ENCODE data around the gene FAM163A.
"Not testable (repeated sequence)": the region's sequence is repeated elsewhere in the genome, so short reads cannot be mapped to it uniquely, and the experiment has no call there.

Gene FAM163A

GRCh38 chr1:179840107-179840506 lies 97.0 kb downstream of the FAM163A start:
- Histone ChIP-seq H3K23ac (ENCODE audit: low read depth, low read length, poor library complexity) (no peak overlapping the region), H2BK15ac (ENCODE audit: low read length) (no peak overlapping the region), H3K27ac (replicated peaks; ENCODE audit: low read length) (no peak overlapping the region), H3K9me3 (replicated peaks in 1 of 2; ENCODE audit: control insufficient read depth in 2 of 2, insufficient read depth in 1 of 2, low read depth in 1 of 2, low read length in 2 of 2) (no peaks in the 10 kb centered on the region), H3K4me2 (ENCODE audit: insufficient read depth, low read length, poor library complexity, severe bottlenecking) (no peak overlapping the region), H2BK120ac (ENCODE audit: low read depth, low read length) (no peak overlapping the region), H4K91ac (ENCODE audit: low read depth, low read length, poor library complexity) (no peak overlapping the region), H3K4ac (ENCODE audit: low read length) (no peak overlapping the region), H3K18ac (ENCODE audit: low read length) (no peak overlapping the region), H2BK5ac (ENCODE audit: low read length) (no peak overlapping the region), H3K14ac (ENCODE audit: low read length) (no peak overlapping the region), H2AK5ac (ENCODE audit: low read depth, low read length) (no peak overlapping the region), H3K4me1 (ENCODE audit: control insufficient read depth in 2 of 2, insufficient read depth in 1 of 2, low read depth in 1 of 2, low read length in 2 of 2) (no peaks in the 10 kb centered on the region), H3K79me1 (ENCODE audit: low read depth, low read length) (no peaks in the 10 kb centered on the region), H2AFZ (ENCODE audit: low read length) (no peak overlapping the region), H3K27me3 (ENCODE audit: control insufficient read depth in 3 of 3, insufficient read depth in 3 of 3, low read depth in 1 of 3, low read length in 3 of 3) (no peaks in the 10 kb centered on the region), H4K8ac (ENCODE audit: low read depth, low read length) (no peak overlapping the region), H3K4me3 (ENCODE audit: low read length in 2 of 2) (no peak overlapping the region), H3K9ac (ENCODE audit: low read depth, low read length, poor library complexity) (no peak overlapping the region), H2BK12ac (ENCODE audit: low read length) (no peak overlapping the region), H3K36me3 (replicated peaks in 1 of 2; ENCODE audit: control insufficient read depth in 2 of 2, insufficient read depth in 2 of 2, low read length in 2 of 2) (peaks cover 0 to 43% of the 10 kb centered on the region in 2 donors)
- no peak for DNase-seq (ENCODE audit: low spot score)
- WGBS, 2 donors (ENCODE audit: extremely low coverage in 2 of 2, insufficient read length in 2 of 2, insufficient replicate concordance in 1 of 2): no CpG with 5 or more reads among the region's 3 CpGs

GRCh38 chr1:179848233-179848632 lies 105.1 kb downstream of the FAM163A start:
- no peak overlapping the region for H2AFZ ChIP-seq (ENCODE audit: low read length)
- H3K4ac ChIP-seq (ENCODE audit: low read length): no peak overlapping the region
- H3K23ac ChIP-seq (ENCODE audit: low read depth, low read length, poor library complexity): no peak overlapping the region
- no peak for DNase-seq (ENCODE audit: low spot score)
- H3K4me3 ChIP-seq (ENCODE audit: low read length in 2 of 2): no peak overlapping the region
- WGBS, 2 donors (ENCODE audit: extremely low coverage in 2 of 2, insufficient read length in 2 of 2, insufficient replicate concordance in 1 of 2): no CpG with 5 or more reads among the region's 3 CpGs
- H2BK12ac ChIP-seq (ENCODE audit: low read length): no peak overlapping the region
- no peak overlapping the region for H2AK5ac ChIP-seq (ENCODE audit: low read depth, low read length)
- H3K18ac ChIP-seq (ENCODE audit: low read length): no peak overlapping the region
- H3K36me3 ChIP-seq (replicated peaks in 1 of 2; ENCODE audit: control insufficient read depth in 2 of 2, insufficient read depth in 2 of 2, low read length in 2 of 2): peaks cover 18 to 87% of the 10 kb centered on the region in 2 donors
- H3K9me3 ChIP-seq (replicated peaks in 1 of 2; ENCODE audit: control insufficient read depth in 2 of 2, insufficient read depth in 1 of 2, low read depth in 1 of 2, low read length in 2 of 2): no peaks in the 10 kb centered on the region
- no peaks in the 10 kb centered on the region for H3K79me1 ChIP-seq (ENCODE audit: low read depth, low read length)
- no peaks in the 10 kb centered on the region for H3K4me1 ChIP-seq (ENCODE audit: control insufficient read depth in 2 of 2, insufficient read depth in 1 of 2, low read depth in 1 of 2, low read length in 2 of 2)
- H2BK5ac ChIP-seq (ENCODE audit: low read length): no peak overlapping the region
- H3K9ac ChIP-seq (ENCODE audit: low read depth, low read length, poor library complexity): no peak overlapping the region
- H3K4me2 ChIP-seq (ENCODE audit: insufficient read depth, low read length, poor library complexity, severe bottlenecking): no peak overlapping the region
- no peak overlapping the region for H4K91ac ChIP-seq (ENCODE audit: low read depth, low read length, poor library complexity)
- no peak overlapping the region for H3K14ac ChIP-seq (ENCODE audit: low read length)
- no peak overlapping the region for H2BK15ac ChIP-seq (ENCODE audit: low read length)
- H2BK120ac ChIP-seq (ENCODE audit: low read depth, low read length): no peak overlapping the region
- no peak overlapping the region for H3K27ac ChIP-seq (replicated peaks; ENCODE audit: low read length)
- no peak overlapping the region for H4K8ac ChIP-seq (ENCODE audit: low read depth, low read length)
- no peaks in the 10 kb centered on the region for H3K27me3 ChIP-seq (ENCODE audit: control insufficient read depth in 3 of 3, insufficient read depth in 3 of 3, low read depth in 1 of 3, low read length in 3 of 3)

- H2BK12ac ChIP-seq (ENCODE audit: low read length): no peak overlapping the region
- peaks cover 11 to 78% of the 10 kb centered on the region in 2 donors for H3K36me3 ChIP-seq (replicated peaks in 1 of 2; ENCODE audit: control insufficient read depth in 2 of 2, insufficient read depth in 2 of 2, low read length in 2 of 2)
- H3K14ac ChIP-seq (ENCODE audit: low read length): no peak overlapping the region
- no peak overlapping the region for H3K27ac ChIP-seq (replicated peaks; ENCODE audit: low read length)
- H3K27me3 ChIP-seq (ENCODE audit: control insufficient read depth in 3 of 3, insufficient read depth in 3 of 3, low read depth in 1 of 3, low read length in 3 of 3): no peaks in the 10 kb centered on the region
- no peak for DNase-seq (ENCODE audit: low spot score)
- no peaks in the 10 kb centered on the region for H3K4me1 ChIP-seq (ENCODE audit: control insufficient read depth in 2 of 2, insufficient read depth in 1 of 2, low read depth in 1 of 2, low read length in 2 of 2)
- H3K4ac ChIP-seq (ENCODE audit: low read length): no peak overlapping the region
- no peak overlapping the region for H4K8ac ChIP-seq (ENCODE audit: low read depth, low read length)
- H3K4me3 ChIP-seq (ENCODE audit: low read length in 2 of 2): no peak overlapping the region
- no peak overlapping the region for H2BK120ac ChIP-seq (ENCODE audit: low read depth, low read length)
- H3K9me3 ChIP-seq (replicated peaks in 1 of 2; ENCODE audit: control insufficient read depth in 2 of 2, insufficient read depth in 1 of 2, low read depth in 1 of 2, low read length in 2 of 2): no peaks in the 10 kb centered on the region
- no peaks in the 10 kb centered on the region for H3K79me1 ChIP-seq (ENCODE audit: low read depth, low read length)
- H3K4me2 ChIP-seq (ENCODE audit: insufficient read depth, low read length, poor library complexity, severe bottlenecking): no peak overlapping the region
- no peak overlapping the region for H3K9ac ChIP-seq (ENCODE audit: low read depth, low read length, poor library complexity)
- no CpG with 5 or more reads among the region's 1 CpG for WGBS, 2 donors (ENCODE audit: extremely low coverage in 2 of 2, insufficient read length in 2 of 2, insufficient replicate concordance in 1 of 2)
- H2BK5ac ChIP-seq (ENCODE audit: low read length): no peak overlapping the region
- H3K18ac ChIP-seq (ENCODE audit: low read length): no peak overlapping the region
- H2AFZ ChIP-seq (ENCODE audit: low read length): no peak overlapping the region
- no peak overlapping the region for H4K91ac ChIP-seq (ENCODE audit: low read depth, low read length, poor library complexity)
- H2AK5ac ChIP-seq (ENCODE audit: low read depth, low read length): no peak overlapping the region
- no peak overlapping the region for H3K23ac ChIP-seq (ENCODE audit: low read depth, low read length, poor library complexity)
- no peak overlapping the region for H2BK15ac ChIP-seq (ENCODE audit: low read length)
Observed at GRCh38 chr1:179853102-179853501, 110.0 kb downstream of the FAM163A start.

- not testable (repeated sequence) for H2BK5ac ChIP-seq (ENCODE audit: low read length); H3K14ac ChIP-seq (ENCODE audit: low read length); H3K9me3 ChIP-seq (replicated peaks in 1 of 2; ENCODE audit: control insufficient read depth in 2 of 2, insufficient read depth in 1 of 2, low read depth in 1 of 2, low read length in 2 of 2); H3K4me2 ChIP-seq (ENCODE audit: insufficient read depth, low read length, poor library complexity, severe bottlenecking); H3K18ac ChIP-seq (ENCODE audit: low read length); H2BK120ac ChIP-seq (ENCODE audit: low read depth, low read length); H2BK15ac ChIP-seq (ENCODE audit: low read length); H2BK12ac ChIP-seq (ENCODE audit: low read length); H2AK5ac ChIP-seq (ENCODE audit: low read depth, low read length); H4K8ac ChIP-seq (ENCODE audit: low read depth, low read length); DNase-seq (ENCODE audit: low spot score); H3K27ac ChIP-seq (replicated peaks; ENCODE audit: low read length); H3K79me1 ChIP-seq (ENCODE audit: low read depth, low read length); H3K4me3 ChIP-seq (ENCODE audit: low read length in 2 of 2); H3K4ac ChIP-seq (ENCODE audit: low read length); H3K23ac ChIP-seq (ENCODE audit: low read depth, low read length, poor library complexity); H3K27me3 ChIP-seq (ENCODE audit: control insufficient read depth in 3 of 3, insufficient read depth in 3 of 3, low read depth in 1 of 3, low read length in 3 of 3); H4K91ac ChIP-seq (ENCODE audit: low read depth, low read length, poor library complexity); H2AFZ ChIP-seq (ENCODE audit: low read length); H3K9ac ChIP-seq (ENCODE audit: low read depth, low read length, poor library complexity)
- H3K4me1 ChIP-seq (ENCODE audit: control insufficient read depth in 2 of 2, insufficient read depth in 1 of 2, low read depth in 1 of 2, low read length in 2 of 2): peaks cover 0 to 12% of the 10 kb centered on the region in 2 donors
- H3K36me3 ChIP-seq (replicated peaks in 1 of 2; ENCODE audit: control insufficient read depth in 2 of 2, insufficient read depth in 2 of 2, low read length in 2 of 2): peaks cover 5 to 60% of the 10 kb centered on the region in 2 donors
- no CpG with 5 or more reads among the region's 4 CpGs for WGBS, 2 donors (ENCODE audit: extremely low coverage in 2 of 2, insufficient read length in 2 of 2, insufficient replicate concordance in 1 of 2)
Observed at GRCh38 chr1:179855831-179856230, 112.7 kb downstream of the FAM163A start.
